Measurements from ENCODE around the gene PRDM2.

The PRDM2 gene

GRCh38 chr1:13842497-13842896 lies 142.5 kb downstream of the PRDM2 start:
- no peak for DNase-seq (ENCODE audit: low spot score)

GRCh38 chr1:13851726-13852125 lies 151.7 kb downstream of the PRDM2 start:
- DNase-seq (ENCODE audit: low spot score): no peak

- DNase-seq (ENCODE audit: low spot score): no peak
Measured at GRCh38 chr1:13855554-13855953, 155.6 kb downstream of the PRDM2 start.

GRCh38 chr1:13860031-13860430 lies 160.0 kb downstream of the PRDM2 start:
- DNase-seq (ENCODE audit: low spot score): no peak

- DNase-seq (ENCODE audit: low spot score): no peak
Measured at GRCh38 chr1:13864760-13865159, 164.8 kb downstream of the PRDM2 start.

- DNase-seq (ENCODE audit: low spot score): no peak
Measured at GRCh38 chr1:13865851-13866250, 165.9 kb downstream of the PRDM2 start.

- no peak for DNase-seq (ENCODE audit: low spot score)
Measured at GRCh38 chr1:13867603-13868002, 167.6 kb downstream of the PRDM2 start.

- DNase-seq (ENCODE audit: low spot score): no peak
Measured at GRCh38 chr1:13869172-13869797, 169.3 kb downstream of the PRDM2 start.

GRCh38 chr1:13871413-13871812 lies 171.4 kb downstream of the PRDM2 start:
- no peak for DNase-seq (ENCODE audit: low spot score)

- DNase-seq (ENCODE audit: low spot score): no peak
Measured at GRCh38 chr1:13871886-13872285, 171.9 kb downstream of the PRDM2 start.

GRCh38 chr1:13873032-13873431 lies 173.0 kb downstream of the PRDM2 start:
- DNase-seq (ENCODE audit: low spot score): no peak
